GM20000 (cell line): ENCODE measurements around the gene GSTA4.

ENCODE experiments used
- DNase-seq: peaks from one replicate; pipeline ENCODE4 v3.0.0; 2012; ENCODE audit warnings: low spot score
- CTCF ChIP-seq: IDR thresholded peaks from 2 replicates; pipeline ENCODE4 v1.5.1; 2012; ENCODE audit warnings: mild to moderate bottlenecking, control low read depth; ENCODE audit errors: extremely low read depth, missing control alignments

GSTA4 gene

DNA sequence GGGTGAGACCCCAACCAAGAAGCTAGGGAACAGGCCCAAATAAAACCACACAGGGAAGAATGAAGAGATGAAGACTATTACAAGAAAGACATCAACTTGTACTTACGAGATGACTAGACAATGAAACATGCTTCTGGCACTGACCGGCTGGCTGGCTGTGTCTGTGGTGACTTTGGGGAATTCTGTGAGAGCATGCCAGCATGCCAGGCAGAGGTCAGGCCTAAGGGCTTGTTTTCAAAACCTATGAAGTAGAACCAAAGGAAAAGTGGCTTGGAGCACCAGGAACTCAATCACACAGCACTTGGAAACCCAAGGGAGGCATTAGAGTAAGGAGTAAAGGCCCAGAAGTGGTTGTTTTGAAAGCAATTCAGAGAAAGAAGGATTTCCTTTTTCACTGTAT lies 57.2 kb downstream of the GSTA4 start:
- TF ChIP-seq CTCF = no peak
- DNase-seq = no peak

GRCh38 chr6:52933778-52934177 lies 61.3 kb downstream of the GSTA4 start:
- no peak for DNase-seq
- no peak for TF ChIP-seq CTCF

GRCh38 chr6:52931351-52931750 lies 63.7 kb downstream of the GSTA4 start:
- TF ChIP-seq CTCF = no peak
- DNase-seq = no peak

GRCh38 chr6:52929321-52930164 lies 65.5 kb downstream of the GSTA4 start:
- TF ChIP-seq CTCF = no peak
- DNase-seq = no peak
